Urothelium cell line (cell line): Measurements from ENCODE around the gene SOAT2.
"Not testable (repeated sequence)": the region's sequence is repeated elsewhere in the genome, so short reads cannot be mapped to it uniquely, and the experiment has no call there.

ENCODE experiments used
- DNase-seq: peaks from one replicate; pipeline ENCODE4 v3.0.0; 2011; ENCODE audit warnings: low spot score, mixed read lengths
- FAIRE-seq: peaks from 2 replicates; lab custom pipeline; 2011; peaks lifted over from hg19 to GRCh38; lab: Jason Lieb, UNC

The SOAT2 gene

GRCh38 chr12:53131844-53132243 is 28.6 kb downstream of the SOAT2 start:
- DNase-seq (no peak), FAIRE-seq (no peak)

GRCh38 chr12:53133722-53134121 is 30.4 kb downstream of the SOAT2 start:
- no peak for DNase-seq
- no peak for FAIRE-seq

GRCh38 chr12:53143355-53143754 is 40.1 kb downstream of the SOAT2 start:
- FAIRE-seq (no peak), DNase-seq (no peak)

- DNase-seq, result no peak
- no peak for FAIRE-seq
Measured at GRCh38 chr12:53145383-53146260, 42.3 kb downstream of the SOAT2 start.

GRCh38 chr12:53147181-53147580 is 43.9 kb downstream of the SOAT2 start:
- FAIRE-seq (no peak), DNase-seq (no peak)

GRCh38 chr12:53147653-53148052 is 44.4 kb downstream of the SOAT2 start:
- FAIRE-seq, result no peak
- no peak for DNase-seq

GRCh38 chr12:53151039-53151438 is 47.8 kb downstream of the SOAT2 start:
- DNase-seq (no peak), FAIRE-seq (no peak)

- no peak for DNase-seq
- FAIRE-seq, result no peak
Measured at GRCh38 chr12:53152390-53152789, 49.1 kb downstream of the SOAT2 start.

- no peak for FAIRE-seq
- peak; percentile 87 for DNase-seq
Measured at GRCh38 chr12:53159195-53159839, 56.0 kb downstream of the SOAT2 start.

- no peak for FAIRE-seq
Measured at GRCh38 chr12:53160000-53160399, 56.7 kb downstream of the SOAT2 start.

GRCh38 chr12:53160673-53161072 is 57.4 kb downstream of the SOAT2 start:
- FAIRE-seq (no peak), DNase-seq (no peak)

More at GRCh38 chr12:53160000-53160399, 56.7 kb downstream of the SOAT2 start:
- DNase-seq, result no peak

- DNase-seq (no peak), FAIRE-seq (no peak)
Measured at GRCh38 chr12:53161119-53161911, 58.0 kb downstream of the SOAT2 start.

- FAIRE-seq, DNase-seq: not testable (repeated sequence)
Measured at GRCh38 chr12:53163008-53163407, 59.7 kb downstream of the SOAT2 start.

GRCh38 chr12:53166837-53167236 is 63.6 kb downstream of the SOAT2 start:
- no peak for DNase-seq
- FAIRE-seq, result no peak

GRCh38 chr12:53169644-53170043 is 66.4 kb downstream of the SOAT2 start:
- FAIRE-seq (no peak), DNase-seq (no peak)

GRCh38 chr12:53170215-53170614 is 66.9 kb downstream of the SOAT2 start:
- DNase-seq (no peak), FAIRE-seq (no peak)

- FAIRE-seq (no peak), DNase-seq (no peak)
Measured at GRCh38 chr12:53170876-53171724, 67.8 kb downstream of the SOAT2 start.

- peak; percentile 57 for DNase-seq
Measured at GRCh38 chr12:53171725-53172329, 68.5 kb downstream of the SOAT2 start.

GRCh38 chr12:53172352-53172751 is 69.1 kb downstream of the SOAT2 start:
- FAIRE-seq (no peak), DNase-seq (no peak)

More at GRCh38 chr12:53171725-53172329, 68.5 kb downstream of the SOAT2 start:
- FAIRE-seq, result no peak
